HuH-7 (cell line): ENCODE data around the gene SCN5A.

Experiments used
- DNase-seq: peaks from one replicate; pipeline ENCODE4 v3.0.0; 2011; ENCODE audit warnings: low spot score

SCN5A gene

DNA sequence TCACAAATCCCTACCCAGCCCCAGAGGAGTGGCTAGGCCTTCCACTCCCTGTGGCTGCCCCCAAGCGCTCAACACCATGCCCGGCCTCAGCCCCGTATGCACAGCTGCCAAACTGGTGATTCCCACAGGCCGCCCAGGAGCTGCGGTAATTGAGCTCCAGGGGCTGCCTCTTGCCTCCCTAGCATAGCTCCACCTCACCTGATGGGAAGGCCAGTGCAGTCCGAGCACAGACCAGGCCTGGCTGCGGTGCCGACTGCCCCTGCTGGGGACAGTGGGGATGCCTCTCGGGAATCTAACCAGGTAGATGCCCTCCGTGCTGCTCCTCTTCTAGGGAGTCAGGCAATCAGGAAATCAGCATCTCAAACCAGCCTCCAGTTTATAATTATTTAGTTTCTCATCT is 25.9 kb downstream of the SCN5A start:
- DNase-seq = peak; percentile 51

DNA sequence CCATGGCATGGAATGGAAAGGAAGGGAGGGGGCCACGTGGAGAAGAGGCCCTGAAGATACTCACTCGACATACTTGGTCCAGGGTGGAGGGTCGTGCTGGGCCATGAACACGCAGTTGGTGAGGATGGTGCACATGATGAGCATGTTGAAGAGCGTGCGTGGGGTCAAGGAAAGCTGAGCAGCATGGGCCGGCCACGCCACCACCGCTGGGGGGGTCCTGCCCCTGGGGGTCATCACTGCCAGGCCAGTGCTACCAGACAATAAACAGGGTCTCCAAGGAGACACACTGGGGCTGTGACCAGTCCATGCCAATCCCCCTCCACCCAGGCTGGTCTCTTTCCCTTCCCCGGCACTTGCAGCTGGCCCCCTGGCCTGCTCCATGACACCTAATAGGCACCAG is 27.2 kb downstream of the SCN5A start:
- no peak for DNase-seq

DNA sequence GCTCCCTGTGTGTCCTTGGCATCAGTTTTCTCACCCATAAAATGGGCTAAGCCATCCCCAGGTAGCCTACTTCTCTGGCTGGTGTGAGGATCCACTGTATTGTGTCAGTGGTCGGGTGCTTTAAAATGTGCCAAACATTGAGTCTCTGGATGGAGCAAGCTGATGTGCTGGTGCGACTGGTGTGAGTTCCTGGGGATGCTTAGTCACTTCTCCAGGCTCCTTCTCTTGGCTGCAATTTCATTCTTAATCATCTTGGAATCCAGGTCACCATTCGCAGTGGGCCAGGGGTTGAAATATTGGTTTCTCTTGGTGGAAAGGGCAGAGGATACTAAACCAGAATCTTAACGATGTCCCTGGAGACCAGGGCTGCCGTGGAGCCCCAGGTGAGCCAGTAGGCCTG is 29.3 kb downstream of the SCN5A start:
- no peak for DNase-seq

DNA sequence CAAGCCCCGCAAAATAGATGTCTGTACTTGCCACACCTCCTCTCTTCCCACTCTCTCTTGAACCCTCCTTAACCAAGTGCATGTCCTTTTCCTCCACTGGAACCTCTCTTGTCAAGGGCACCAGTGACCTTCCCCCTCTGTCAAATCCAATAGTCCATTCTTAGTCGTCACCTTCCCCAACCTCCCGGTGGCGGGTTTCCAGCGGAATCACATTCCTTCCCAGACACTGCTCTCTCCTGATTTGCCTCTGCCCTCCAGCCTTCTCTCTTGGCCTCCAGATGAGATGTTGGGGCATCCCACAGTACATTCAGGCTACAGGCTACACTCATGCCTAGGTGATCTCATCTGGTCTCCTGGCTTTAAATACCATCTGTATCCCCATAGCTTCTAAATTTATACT is 31.1 kb downstream of the SCN5A start:
- no peak for DNase-seq

DNA sequence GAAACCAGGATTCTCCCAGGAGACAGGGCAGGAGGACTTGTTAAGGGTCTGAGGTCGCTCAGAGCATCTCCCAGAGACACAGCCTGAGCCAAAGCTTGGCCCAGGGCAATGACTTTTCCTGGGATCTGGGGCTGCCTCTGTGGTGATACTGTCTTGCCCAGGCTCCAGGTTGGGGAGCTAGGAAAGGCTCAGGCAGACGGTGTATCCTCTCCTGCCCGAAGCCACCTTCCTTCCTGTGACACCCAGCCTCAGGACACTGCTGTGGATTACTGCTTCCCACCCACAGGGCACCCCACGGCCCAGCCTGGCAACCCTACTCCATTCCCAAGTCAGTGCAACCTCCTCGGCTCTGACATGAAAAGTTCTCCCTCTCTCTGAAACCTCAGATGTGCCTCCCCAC is 31.9 kb downstream of the SCN5A start:
- no peak for DNase-seq

DNA sequence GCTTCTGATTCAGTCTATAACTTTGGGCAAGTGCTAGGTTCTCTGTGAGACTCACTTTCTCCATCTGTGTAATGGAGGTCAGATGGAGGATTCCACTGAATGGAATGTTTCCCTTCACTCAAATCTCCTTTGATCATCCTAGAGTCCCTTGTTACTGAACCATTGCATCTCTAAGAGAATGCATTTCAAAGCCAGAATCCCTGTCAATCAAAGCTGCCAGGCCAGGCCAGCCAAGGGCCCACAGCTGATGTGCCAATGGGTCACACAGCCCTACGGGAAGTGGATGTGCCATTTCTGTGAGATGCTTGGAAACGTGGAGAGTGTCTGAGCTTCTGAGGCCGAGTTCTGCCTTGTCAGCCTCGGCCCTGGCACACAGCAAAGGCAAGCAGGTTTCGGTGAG is 32.4 kb downstream of the SCN5A start:
- DNase-seq = no peak

DNA sequence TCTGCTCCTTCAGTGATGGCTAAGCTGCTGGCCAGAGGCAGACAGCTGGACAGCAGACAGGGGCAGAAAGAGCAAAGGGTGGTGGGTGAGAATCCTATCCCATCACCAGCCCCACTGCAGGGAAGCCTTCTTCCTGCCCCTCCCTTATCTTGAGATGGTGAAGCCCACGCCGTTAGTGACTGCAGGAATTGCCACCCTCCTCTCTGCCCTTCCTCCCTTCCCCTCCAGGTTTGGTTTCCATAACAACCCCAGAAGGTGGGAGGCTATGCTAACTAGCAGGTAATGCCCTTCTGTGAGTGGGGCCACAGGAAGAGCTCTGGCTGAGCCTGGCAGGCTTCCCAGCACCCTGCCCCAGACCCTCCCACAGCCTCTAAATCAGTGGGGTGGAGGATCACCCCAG is 32.8 kb downstream of the SCN5A start:
- DNase-seq = no peak

DNA sequence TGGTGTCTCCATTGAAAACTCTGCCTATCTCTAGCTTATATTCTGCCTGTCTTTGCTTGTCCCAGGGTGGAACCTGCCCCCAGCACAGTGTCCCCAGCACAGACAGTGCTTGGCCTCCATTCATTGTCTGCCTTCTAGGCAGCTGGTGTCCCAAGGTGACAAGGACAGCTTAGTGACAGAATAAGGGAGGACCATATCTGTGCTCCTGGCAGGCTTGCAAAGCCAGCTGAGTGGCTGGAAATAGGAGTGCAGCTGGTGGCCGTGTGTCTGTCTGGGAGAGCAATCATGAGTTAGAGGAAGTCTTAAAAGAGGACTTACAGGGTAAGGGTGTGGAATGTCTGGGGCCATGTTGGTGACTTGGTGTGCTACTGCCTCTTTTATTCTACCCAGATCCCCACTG is 33.4 kb downstream of the SCN5A start:
- DNase-seq = no peak

DNA sequence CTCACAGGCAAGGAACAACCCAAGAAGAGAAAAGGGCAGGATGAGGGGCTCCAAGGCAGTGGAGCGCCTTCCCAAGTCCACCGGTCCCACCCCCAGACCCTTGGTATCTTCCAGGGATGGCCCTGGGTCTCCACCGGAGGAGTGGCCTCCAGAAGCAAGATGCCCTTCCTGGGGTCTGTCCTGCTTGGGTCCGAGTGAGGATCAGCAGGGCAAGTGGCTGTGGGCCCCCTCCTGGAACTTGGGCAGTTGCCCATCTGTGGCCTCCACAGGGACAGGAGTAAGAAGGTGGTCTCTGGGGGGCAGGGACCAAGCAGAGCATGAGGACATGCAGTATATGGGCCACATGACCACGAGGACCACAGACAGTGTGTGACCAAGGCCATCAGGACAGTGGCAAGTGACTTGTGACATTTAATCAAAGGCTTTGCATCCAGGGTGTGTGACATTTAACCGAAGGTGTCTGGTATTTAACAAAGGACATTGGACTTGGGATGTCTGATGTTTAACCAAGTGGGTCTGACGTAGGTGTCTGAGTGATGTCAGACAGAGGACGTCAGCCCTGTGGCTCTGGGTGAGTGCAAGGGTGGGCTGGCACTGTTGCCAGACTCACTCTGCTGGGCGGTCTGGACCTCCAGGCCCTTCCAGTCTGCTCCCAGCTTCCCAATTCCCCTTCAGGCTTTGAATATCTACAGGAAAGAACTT is 34.7 kb downstream of the SCN5A start:
- DNase-seq = no peak

DNA sequence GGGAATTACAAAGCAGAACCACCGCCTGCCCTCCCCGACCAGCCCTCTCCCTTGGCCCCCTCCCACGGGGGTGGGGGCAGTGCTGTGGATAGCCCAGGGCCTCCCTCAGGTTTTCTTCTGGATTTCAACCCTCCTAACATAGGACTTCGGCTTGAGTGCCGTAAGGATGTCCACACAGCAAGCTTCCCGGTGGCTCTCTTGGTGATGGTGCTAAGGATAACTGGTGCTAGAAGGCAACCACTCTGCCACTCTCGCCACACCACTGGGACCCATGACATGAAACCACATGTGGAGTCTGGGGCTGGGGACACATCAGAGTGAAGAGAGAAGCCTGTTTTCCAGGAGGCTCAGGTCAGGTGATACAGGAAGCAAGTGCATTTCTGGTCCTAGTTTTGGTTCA is 35.4 kb downstream of the SCN5A start:
- no peak for DNase-seq

DNA sequence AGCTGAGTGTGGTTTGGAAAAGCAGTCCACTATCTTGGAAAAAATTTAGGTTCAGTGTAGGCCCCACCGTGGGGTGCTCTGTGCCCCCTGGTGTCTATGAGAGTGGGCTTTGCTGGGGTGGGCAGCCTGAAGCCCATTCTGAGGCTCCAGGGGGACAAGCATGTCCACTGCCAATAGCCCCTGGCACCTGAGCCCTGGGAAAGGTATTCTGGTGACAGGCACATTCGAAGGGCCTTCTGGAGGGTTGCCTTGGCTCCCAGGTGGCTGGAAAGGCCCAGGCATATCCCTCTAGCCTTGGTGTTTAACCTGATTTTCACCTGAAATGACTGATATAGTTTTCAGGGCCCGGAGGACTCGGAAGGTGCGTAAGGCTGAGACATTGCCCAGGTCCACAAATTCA is 36.1 kb downstream of the SCN5A start:
- DNase-seq = no peak

DNA sequence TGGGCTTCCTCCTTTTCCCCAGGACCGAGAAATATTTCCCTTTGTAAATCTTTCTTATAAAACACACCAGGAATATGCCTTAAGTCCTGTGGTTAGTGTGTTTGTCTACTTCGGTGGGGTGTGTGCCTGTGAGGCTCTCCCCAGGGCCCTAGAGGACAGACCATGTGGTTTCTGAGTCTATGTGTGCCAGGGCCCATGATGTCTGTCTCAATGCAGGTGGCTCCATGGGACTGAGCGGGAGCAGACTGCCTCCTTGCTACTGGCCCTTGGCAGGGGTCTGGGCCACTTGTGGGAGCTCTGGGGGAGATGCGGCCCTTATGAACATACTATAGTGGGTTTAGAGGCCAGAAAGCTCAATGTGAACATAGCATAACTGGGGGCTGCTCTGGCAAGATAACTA is 37.6 kb downstream of the SCN5A start:
- no peak for DNase-seq

DNA sequence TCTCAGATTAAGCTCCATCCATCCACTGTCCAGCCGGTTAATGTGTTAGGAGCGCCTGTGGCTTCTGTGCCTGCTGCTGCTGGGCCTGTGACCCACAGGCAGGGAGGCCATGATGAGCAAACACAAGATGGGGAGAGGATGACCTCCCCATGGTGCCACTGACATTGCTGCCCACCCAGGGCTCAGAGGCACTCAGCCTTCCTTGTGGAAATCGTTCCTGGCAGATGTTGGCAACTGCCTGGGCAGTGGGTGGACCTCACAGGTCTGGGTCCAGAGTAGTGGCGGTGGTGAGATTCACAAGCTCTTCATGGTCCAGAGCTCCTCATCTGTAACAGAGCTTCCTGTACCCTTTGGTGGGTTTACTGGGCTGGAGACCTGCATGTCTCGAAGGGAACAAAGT is 38.6 kb downstream of the SCN5A start:
- no peak for DNase-seq

DNA sequence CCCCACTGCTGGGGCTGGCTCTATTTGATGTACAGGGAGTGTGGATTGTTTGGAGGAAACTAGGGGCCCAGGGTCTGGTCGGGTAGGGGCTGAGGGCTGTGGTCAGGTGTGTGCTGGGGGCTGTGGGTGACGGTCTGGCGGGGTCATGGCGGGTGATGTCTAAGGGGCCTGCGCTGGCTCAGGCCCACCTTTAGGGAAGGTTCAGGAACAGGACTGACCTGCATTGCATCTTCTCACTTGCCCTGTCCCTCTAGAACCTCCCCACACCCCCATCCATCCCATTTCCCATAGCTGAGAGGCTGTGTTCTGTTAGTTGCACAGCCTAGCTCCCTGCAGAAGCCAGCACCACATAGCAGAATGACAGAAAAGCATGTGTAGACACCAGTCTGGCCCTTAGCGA is 39.1 kb downstream of the SCN5A start:
- DNase-seq = no peak

DNA sequence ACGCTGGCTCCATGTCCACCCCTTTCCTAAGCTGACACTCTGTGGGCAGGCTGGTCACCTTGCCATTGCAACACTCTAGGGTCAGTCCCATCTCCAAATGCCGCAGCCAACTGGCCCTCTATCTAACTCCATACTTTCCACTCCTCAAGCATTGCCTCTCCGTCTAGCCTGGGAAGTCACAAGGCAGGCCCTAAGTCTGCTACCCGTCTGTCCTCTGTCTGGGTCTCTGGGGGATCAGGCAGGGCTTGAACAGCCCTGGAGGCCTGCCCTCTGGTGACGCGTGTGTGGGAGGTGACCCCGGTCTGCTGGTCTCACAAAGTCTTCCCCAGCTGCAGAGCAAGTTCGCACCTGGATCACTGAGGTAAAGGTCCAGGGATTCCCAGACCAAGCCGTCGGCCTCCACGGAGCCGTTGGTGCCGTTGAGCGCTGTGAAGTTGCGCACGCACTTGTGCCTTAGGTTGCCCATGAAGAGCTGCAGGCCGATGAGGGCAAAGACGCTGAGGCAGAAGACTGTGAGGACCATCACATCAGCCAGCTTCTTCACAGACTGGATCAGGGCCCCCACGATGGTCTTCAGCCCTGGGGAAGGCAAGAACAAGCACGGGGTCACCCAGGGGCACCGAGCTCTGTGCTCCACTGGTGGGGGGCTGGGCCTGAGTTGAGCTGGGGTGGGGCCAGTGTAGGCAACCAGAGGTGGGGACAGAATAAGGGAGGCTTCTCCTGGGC is 39.9 kb downstream of the SCN5A start:
- no peak for DNase-seq

DNA sequence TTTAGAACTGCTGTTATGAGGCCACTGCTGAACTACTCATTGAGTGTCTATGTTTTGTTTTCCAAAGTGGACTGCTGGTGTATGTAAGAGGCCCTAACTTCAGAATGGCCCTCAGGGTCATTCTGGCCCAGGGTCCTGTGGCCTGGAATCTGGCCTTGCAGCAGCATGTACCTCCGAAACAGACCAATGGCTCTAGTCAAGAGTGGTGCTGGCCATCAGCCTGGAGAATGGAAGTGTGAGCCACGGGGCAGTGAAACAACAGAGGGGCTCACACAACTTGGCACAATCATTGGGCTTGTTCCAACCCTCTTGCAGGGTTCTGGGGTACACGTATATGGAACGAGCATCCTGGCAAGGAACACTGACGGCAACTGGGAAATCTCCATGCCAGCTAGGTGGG is 40.5 kb downstream of the SCN5A start:
- DNase-seq = no peak

DNA sequence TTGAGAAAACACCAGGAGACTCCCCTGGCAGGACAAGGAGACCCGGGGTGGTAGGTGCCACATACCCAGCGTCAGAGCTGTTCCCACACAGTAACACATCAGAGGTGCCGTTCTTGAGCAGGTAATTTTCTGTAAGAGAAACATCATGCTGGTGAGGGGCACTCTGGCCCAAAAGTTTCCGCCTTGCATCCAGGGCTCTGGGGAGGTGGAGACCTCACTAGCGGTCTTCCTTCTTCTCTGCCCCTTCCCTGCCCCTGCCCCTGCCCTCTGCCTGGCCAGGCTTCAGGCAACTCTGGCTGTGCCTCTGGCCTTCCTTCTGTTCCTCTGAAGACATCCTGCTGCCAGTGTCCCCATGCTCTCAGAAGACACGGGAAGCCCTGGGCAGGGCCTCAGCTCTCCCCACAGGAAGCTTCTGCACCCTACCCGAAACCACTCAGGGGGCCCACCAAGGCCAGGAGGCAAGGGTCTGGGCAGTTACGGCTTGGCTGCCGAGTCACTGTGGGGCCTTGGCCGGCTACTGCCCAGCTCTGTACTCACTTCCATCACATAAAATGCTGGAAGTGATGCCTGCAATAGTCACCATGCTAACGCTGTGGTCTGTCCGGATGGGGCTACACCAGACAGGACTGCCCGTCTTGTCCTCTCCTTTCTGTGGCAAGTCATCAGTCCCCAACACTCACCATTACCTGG is 41.3 kb downstream of the SCN5A start:
- no peak for DNase-seq

DNA sequence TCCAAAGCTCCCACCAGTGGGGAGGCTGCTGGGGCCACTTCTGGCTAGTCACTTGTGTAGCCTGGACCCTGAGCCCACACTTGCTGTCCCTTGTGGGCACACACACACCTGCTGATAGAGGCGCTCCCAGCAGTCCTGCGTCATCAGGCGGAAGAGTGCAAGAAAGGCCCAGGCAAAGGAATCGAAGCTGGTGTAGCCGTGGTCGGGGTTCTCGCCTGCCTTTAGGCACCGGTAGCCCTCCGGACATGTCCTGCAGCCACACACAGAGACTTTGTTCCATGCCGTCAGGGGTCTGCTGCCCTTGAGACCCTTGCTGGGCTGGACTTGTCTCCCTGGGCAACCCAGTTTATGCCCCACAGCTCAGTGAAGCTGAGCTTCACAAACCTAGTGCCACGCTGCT is 42.9 kb downstream of the SCN5A start:
- no peak for DNase-seq

DNA sequence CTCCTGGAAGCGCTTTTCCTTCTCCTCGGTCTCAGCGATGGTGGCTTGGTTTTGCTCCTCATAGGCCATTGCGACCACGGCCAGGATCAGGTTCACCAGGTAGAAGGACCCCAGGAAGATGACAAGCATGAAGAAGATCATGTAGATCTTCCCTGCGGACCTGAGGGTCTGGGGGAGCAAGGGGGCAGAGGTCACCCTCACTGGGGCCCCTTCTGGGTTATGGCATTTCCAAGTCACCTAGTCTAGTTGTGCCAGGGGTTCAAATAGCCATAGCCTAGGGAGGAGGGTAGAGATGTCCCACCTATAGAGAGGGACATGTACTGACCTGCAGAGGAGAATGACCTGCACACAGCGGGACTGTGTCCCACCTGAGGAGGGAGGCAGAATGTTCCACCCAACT is 43.5 kb downstream of the SCN5A start:
- no peak for DNase-seq

DNA sequence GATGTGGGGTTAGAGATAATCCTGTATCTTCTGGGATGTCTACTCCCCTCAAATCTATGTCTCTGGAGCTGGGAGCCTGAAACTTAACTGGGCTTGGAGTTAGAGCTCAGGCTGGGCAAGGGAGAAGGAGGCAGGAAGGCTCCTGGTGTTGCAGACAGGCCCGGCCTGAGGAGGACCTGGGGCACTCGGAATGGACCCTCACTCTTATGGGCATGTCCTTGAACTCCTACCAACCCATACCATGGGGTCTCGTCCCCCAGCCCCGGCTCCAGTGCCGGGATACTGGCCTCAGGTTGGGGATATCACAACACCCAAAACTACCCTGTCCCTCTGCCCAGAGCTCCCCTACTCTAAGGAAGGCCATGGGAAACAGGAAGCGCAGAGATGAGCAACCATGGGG is 45.2 kb downstream of the SCN5A start:
- DNase-seq = no peak

DNA sequence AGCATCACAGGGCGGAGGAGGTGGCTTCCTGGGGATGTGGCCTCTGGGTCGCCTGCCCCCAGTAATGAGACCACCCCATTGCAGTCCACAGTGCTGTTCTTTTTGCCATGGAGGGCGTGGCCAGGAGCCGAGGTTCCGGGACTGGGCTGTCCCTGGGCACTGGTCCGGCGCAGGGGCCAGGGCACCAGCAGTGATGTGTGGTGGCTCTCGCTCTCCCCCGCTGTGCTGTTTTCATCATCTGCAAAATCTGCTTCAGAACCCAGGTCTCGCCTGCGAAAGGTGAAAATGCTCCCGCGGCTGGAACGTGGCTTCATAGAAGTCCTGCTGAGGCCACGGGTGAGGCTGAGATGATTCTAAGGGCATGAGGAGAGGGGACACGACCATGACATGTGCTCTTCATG is 45.8 kb downstream of the SCN5A start:
- no peak for DNase-seq

DNA sequence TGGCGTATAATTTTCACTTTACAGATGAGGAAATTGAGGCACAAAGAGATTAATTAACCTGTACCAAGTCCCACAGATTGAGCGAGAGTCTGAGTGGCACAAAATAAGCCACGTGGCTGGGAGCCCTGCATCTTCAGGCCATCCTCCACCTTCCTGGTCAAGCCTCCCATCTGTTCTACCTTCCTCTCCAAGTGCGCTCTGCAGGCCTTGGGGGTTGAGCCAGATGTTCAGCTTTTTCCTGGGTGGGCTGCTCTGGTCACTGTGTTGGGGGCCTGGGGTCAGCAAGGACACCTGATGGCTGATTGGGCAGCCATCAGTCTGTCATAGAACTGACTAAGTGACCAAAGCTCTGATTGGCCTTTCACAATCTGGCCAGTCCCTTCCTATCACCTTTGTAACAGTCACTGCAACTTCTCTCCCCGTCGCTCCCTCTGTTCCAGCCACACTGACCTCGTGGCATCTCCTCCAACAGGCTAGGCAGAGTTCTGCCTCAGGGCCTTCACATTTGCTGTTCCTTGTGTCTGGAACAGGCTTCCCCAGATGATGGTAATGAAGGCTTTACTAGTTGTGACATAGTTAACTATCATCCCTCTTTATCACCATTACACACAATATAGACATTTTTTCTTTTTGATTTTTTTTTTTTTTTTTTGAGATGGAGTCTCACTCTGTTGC is 46.8 kb downstream of the SCN5A start:
- DNase-seq = no peak

DNA sequence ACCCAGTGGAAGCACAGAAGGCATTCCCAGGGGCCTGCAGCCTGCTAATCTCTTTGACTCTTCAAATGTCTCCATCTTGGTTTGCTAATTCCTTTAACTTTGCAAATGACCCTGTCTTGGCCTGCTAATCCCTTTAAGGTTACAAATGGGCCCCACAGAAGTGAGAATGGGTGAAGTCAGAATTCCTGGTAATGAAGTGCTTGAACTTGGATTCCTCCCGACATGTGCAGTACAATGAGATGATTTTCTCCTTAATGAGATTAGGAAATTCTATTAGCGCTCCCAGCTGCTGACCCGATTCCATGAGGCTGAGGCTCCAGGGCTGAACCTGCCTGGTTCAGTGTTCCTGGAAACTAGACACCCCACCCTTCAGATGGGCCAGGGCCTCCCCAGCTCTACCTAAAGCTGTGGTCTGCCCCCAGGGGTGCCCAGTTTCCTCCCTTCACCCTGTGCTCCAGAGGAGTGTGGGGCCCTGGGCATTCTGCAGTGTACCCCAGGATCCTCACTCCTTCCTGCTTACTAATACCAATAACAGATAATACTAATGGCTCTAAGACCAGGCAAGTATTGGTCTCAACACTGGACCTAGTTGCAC is 47.4 kb downstream of the SCN5A start:
- DNase-seq = no peak
